LNCAP (cell line): Measurements from ENCODE around the gene CDC6.

Experiments used
- TF ChIP-seq, protein P1 (sequence below): fragments of 450-650 bp; IDR thresholded peaks from 2 replicates; pipeline ENCODE4 v1.5.1; 2017; ENCODE audit warnings: mild to moderate bottlenecking

The CDC6 gene

DNA sequence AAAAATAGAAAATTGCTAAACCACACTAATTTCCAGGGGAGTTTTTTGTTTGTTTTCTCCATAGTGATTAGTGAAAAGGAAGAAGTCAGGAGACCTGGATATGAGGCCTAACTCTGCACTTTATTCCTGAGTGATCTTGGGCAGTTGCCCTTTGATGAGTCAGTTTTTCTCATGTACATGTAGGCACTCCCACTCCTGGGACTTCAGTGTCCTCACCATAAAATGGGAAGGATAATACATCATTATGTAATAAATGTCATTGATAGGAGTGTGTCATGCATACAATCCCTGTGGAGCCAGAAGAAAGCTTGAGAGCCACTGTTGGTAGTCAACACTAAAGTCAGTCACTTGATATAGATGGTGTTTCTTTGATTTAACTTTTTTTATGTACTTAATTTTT, 36.1 kb upstream of the CDC6 start:
- TF ChIP-seq, protein P1, sequence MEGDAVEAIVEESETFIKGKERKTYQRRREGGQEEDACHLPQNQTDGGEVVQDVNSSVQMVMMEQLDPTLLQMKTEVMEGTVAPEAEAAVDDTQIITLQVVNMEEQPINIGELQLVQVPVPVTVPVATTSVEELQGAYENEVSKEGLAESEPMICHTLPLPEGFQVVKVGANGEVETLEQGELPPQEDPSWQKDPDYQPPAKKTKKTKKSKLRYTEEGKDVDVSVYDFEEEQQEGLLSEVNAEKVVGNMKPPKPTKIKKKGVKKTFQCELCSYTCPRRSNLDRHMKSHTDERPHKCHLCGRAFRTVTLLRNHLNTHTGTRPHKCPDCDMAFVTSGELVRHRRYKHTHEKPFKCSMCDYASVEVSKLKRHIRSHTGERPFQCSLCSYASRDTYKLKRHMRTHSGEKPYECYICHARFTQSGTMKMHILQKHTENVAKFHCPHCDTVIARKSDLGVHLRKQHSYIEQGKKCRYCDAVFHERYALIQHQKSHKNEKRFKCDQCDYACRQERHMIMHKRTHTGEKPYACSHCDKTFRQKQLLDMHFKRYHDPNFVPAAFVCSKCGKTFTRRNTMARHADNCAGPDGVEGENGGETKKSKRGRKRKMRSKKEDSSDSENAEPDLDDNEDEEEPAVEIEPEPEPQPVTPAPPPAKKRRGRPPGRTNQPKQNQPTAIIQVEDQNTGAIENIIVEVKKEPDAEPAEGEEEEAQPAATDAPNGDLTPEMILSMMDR: no peak

DNA sequence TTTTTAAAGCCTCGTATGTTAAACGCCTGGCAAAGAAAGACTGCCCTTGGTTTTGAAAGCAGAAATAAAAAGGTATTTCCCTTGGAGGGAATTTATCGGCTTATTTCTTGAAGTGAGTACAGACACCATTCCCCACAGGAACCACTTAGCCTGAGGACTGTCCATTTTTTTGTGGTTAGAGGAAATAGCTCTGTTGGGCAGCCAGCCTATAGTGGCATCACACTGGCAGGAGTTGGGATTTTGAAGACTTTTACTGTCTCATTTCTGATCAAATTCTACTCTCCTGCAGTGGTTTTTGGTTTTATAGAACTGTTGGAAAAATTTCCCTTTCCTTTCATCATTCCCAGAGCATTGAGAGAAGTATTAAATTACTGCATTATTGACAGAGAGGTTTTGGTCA, 34.1 kb upstream of the CDC6 start:
- TF ChIP-seq, protein P1: no peak

DNA sequence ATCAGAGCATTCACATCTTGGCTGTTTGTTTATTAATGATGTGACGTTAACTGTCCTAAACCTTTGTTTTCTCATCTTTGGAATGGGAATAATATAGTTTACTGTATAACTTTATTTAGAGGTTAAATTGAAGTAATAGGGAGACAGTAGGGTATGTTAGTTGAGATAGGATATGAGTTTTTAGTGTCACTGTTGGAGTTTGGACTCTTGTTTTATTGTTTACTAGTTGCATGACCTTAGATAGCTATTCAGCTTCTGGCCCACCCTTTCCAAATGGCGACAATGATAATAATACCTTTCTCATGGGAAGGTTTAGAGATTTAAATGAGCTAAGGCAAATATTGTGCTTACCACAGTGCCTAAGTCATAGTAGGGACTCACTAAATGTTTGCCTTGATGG, 28.2 kb upstream of the CDC6 start:
- TF ChIP-seq, protein P1: no peak

DNA sequence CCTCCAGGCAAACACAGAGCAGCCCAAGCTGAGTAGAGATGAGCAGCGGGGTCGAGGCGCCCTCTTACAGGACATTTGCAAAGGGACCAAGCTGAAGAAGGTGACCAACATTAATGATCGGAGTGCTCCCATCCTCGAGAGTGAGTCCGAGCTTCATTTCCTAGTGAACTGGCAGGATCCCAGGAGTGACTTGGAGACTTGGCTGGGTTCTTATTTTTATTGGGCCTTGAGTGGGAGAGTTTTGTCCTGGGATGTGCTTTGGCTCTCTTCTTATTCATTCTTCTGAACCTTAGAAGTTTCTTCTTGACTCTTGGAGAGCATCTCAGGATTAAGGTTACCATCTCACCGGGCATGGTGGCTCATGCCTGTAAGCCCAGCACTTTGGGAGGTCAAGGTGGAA, 27.2 kb upstream of the CDC6 start:
- TF ChIP-seq, protein P1: no peak

DNA sequence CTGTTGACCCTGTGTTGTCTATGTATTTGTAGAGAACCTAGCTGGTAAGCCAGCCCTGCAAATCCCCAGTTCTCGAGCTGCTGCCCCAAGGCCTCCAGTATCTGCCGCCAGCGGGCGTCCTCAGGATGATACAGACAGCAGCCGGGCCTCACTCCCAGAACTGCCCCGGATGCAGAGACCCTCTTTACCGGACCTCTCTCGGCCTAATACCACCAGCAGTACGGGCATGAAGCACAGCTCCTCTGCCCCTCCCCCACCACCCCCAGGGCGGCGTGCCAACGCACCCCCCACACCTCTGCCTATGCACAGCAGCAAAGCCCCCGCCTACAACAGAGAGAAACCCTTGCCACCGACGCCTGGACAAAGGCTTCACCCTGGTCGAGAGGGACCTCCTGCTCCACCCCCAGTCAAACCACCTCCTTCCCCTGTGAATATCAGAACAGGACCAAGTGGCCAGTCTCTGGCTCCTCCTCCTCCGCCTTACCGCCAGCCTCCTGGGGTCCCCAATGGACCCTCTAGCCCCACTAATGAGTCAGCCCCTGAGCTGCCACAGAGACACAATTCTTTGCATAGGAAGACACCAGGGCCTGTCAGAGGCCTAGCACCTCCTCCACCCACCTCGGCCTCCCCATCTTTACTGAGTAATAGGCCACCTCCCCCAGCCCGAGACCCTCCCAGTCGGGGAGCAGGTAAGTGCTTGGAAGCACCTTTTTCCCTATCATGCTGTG, 23.1 kb upstream of the CDC6 start:
- TF ChIP-seq, protein P1: no peak

DNA sequence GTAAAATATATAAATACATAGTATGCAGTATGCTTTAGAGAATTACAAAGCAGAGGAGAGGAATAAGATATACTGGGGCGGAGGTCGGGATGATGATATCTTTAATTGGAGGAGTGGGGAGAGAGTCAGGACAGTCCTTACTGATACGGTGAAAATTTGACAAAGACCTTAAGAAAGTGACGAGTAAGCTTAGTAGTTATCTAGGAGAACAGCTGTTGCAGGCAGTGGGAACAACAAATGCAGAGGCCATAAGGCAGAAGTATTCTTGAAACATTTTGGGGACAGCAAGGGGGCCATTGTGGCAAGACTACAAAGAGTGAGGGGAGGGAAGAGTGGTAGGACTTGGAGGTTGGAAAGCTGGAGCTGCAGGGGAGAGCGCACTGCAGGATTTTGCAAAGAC, 22.3 kb upstream of the CDC6 start:
- TF ChIP-seq, protein P1: no peak

DNA sequence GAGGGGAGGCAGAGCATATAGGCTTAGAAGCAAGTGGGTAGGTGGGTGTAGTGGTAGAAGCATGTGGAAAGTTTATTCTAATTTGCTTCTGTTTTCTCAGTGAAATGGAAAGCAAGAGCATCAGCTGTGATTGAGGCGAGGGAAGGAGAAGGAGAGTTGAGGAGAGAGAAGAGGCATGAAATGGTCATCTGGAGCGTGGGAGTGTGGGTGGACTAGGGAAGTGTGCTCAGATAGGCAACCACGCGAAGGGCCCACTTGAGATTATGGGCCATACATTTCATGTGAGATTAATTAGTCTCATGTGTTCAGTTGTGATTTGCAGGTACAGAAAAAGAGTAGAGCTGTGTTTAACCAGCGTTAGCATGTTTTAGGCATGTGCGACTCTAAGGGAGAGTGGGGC, 20.8 kb upstream of the CDC6 start:
- TF ChIP-seq, protein P1: no peak

DNA sequence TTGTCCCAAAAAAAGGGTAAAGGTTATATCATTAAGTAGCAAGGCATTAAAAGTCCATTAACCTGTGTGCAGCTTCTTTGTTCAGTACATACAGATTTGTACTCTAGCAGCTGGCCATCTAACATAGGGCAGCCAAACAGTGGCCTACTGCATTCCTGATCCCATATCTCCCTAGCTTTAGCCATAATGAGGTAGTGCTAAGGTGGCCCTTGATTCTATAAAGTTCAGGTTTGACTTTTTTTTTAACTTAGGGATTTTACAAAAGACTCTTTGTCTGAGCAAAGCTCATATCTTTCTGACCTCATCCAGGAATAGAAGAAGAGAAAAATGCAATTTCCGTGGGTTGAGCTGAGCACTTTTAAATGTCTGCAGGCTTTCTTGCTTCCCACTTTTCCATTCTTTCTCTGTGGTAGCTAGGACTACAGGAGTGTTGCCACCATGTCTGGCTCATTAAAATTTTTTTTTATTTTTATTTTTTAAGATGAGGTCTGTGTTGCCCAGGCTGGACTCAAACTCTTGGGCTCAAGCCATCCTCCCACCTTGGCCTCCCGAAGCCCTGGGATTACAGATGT, 19.5 kb upstream of the CDC6 start:
- TF ChIP-seq, protein P1: no peak
